Aorta (tissue), 5 donors: ENCODE results near the gene CASP5. TPM values are rescaled to one million over a fixed set of nuclear protein-coding genes. Genes with fewer than 3 reads are reported as not detected.
A peak's percentile ranks its signal among the peaks of the same experiment; 100 is the strongest.
"Not testable (repeated sequence)": the region's sequence is repeated elsewhere in the genome, so short reads cannot be mapped to it uniquely, and the experiment has no call there.

Experiments used
- ATAC-seq: fragments of 200-7000 bp; cut with Tn5 transposase; one replicate; pipeline ENCODE4 v1.9.1; 2022; ENCODE audit warnings: moderate library complexity; ENCODE audit not compliant: low FRiP score
- DNase-seq, 2 donors: peaks; one replicate each; pipeline ENCODE4 v3.0.0-alpha.2; 2020
- H3K27ac ChIP-seq, 2 donors: one replicate each; pipeline ENCODE4 v1.5.1; 2013; ENCODE audit warnings: low read length in 2 of 2, mild to moderate bottlenecking in 2 of 2, moderate library complexity in 2 of 2, control low read depth in 1 of 2, inconsistent platforms in 1 of 2, low read depth in 1 of 2
- H3K27me3 ChIP-seq, 2 donors: one replicate each; pipeline ENCODE4 v1.6.1; 2013; ENCODE audit warnings: control low read depth in 1 of 2, low read length in 1 of 2, mild to moderate bottlenecking in 1 of 2, moderate library complexity in 1 of 2; ENCODE audit not compliant: insufficient read depth in 2 of 2, control insufficient read depth in 1 of 2
- H3K36me3 ChIP-seq, 2 donors: one replicate each; pipeline ENCODE4 v1.6.1; 2013; ENCODE audit warnings: control low read depth in 1 of 2, low read length in 1 of 2, mild to moderate bottlenecking in 1 of 2; ENCODE audit not compliant: insufficient read depth in 2 of 2, control insufficient read depth in 1 of 2
- H3K4me1 ChIP-seq, 2 donors: one replicate each; pipeline ENCODE4 v1.6.1; 2013; ENCODE audit warnings: low read length in 2 of 2, control low read depth in 1 of 2, mild to moderate bottlenecking in 1 of 2, moderate library complexity in 1 of 2; ENCODE audit not compliant: insufficient read depth in 2 of 2, control insufficient read depth in 1 of 2
- H3K4me3 ChIP-seq, 2 donors: one replicate each; pipeline ENCODE4 v1.5.1; 2013; ENCODE audit warnings: low read length in 2 of 2, control low read depth in 1 of 2, mild to moderate bottlenecking in 1 of 2
- H3K9me3 ChIP-seq: one replicate; pipeline ENCODE4 v1.6.1; 2013; ENCODE audit warnings: mild to moderate bottlenecking, low read length; ENCODE audit not compliant: control insufficient read depth
- WGBS, 2 donors: extraction: QIAGEN DNeasy Blood & Tissue Kit; methylation state at CpG; one replicate each; pipeline ENCODE4 v1.1.7; 2013; 5-methylcytosine and 5-hydroxymethylcytosine counted together
- intact Hi-C, 2 donors: fragments of 100-400 bp; cut with DNase I; formaldehyde crosslinking; loops; one replicate each; pipeline versions ENCODE4 v1.14.2 to v1.15.0; 2022
- long read RNA-seq, 2 donors: library from polyadenylated mRNA; unstranded; transcript quantifications; one replicate each; pipeline ENCODE4 v2.0.0, GENCODE V29; 2020 to 2021
- polyA plus RNA-seq, 2 donors: library from polyadenylated mRNA; stranded (reverse); fragments of 200-250 nt; gene quantifications; one replicate each; pipeline ENCODE4 v1.2.3, GENCODE V29; 2013
- total RNA-seq, 2 donors: library from RNA; stranded (reverse); fragmentation: NEBNext Ultra II Directional; extraction: Animal tissue kit (Norgen Biotek cat#: 25700); gene quantifications; one replicate each; pipeline ENCODE4 v1.2.1, GENCODE V29; 2021
- donor health status: healthy with polysubstance abuse.
- donor health status: Bipolar disorder and iron deficiency.
- donor health status: DM: no; HTN: no; CAD: no.
- donor health status: DM: no; HTN: no; CAD: no.
- donor health status: DM: yes; HTN: yes; CAD: no.

The CASP5 gene
- 1 to 10 TPM in 1 of 2 donors, under 1 TPM in 1; 0.88 to 2.0 TPM for total RNA-seq
- under 1 TPM in 1 of 2 donors, not detected in 1; 0.88 TPM for polyA plus RNA-seq
- long read RNA-seq, donor 1 = 0 reads
- long read RNA-seq, donor 2 = 0 reads

DNA sequence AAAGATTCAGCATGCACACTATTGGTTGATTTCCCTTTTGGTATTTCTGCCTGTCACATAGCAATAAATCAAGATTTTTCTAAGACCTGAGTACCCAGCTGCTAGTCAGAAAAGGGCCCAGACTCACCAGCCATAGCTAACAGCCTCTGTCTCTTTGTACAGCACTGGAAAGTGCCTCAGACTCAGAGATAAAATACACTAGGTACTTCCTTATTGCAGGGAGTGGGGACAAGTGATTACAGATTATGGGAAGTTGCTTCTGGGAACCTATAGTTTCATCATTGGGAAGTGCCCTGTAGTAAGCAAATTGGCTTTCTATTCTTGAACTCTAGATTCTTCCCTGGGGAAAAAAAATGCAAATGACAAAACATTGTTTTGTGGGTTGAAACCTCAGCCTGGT, at the start of gene CASP5:
TSS of gene CASP5 (minus strand) at position 166 of the 400 bp plus-strand sequence. CDS start at position 134, 32 bp downstream.
- intact Hi-C loops = no loop called here
- H3K27ac ChIP-seq = no peak within 1 kb of the TSS
- no peak for ATAC-seq
- H3K27me3 ChIP-seq = no peaks in the 10 kb centered on the region
- H3K4me1 ChIP-seq = no peaks in the 10 kb centered on the region
- H3K9me3 ChIP-seq = no peaks in the 10 kb centered on the region
- H3K36me3 ChIP-seq = no peaks in the 10 kb centered on the region
- no peak for DNase-seq
- no peak within 1 kb of the TSS for H3K4me3 ChIP-seq

DNA sequence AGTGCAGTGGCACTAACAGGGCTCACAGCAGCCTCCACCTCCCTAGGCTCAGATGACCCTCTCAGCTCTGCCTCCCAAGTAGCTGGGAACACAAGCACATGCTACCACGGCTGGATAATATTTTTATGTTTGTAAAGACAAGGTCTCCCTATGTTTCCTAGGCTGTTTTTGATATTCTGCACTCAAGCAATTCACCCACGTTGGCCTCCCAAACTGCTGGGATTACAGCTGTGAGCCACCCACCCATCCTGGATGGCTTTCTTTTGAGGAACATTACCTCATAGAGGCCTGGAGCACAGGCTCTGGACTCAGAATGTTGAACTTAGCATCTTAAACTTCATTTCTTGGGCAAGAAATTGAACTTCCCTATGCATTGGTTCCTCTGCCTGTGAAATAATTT, 49.1 kb upstream of the CASP5 start:
- H3K27me3 ChIP-seq, H3K27ac ChIP-seq, intact Hi-C loops, H3K36me3 ChIP-seq, DNase-seq, H3K4me3 ChIP-seq, ATAC-seq, H3K9me3 ChIP-seq, H3K4me1 ChIP-seq: not testable (repeated sequence)
- 60 to 84% methylated on average over 2 of the region's 2 CpGs for WGBS, 2 donors

DNA sequence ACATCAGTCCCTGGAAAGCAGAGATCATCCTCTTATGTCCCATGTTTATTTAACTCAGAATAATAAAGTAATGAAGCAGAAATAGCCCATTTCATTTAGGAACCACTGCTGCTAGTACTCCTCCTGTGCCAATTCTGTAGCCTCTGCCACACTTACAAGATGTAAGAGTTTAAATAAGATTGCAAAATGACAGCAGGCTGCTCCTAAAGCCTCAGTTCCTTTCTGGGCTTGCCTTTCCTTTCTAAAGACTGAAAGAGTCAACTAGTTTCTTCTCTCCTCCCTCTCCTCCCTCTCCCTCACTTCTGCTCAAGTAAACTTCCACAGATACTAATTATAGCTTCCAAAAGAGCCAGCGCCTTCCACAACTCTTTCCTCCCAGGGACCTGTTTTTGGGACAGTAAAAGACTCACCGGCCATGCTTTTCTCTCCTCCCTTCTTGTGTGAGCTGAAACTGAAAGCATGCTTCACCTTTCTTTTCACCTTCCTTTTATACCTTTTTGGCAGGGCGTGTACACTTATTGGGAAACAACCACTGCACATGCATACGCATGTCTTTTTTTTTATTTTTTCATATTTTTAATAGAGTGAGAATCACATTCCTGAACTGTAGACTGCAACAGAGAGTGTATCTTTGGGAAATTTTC, 48.2 kb upstream of the CASP5 start:
- ATAC-seq (no peak), DNase-seq (no peak)
- Histone ChIP-seq H3K9me3 (no peaks in the 10 kb centered on the region), H3K27me3 (no peaks in the 10 kb centered on the region), H3K27ac (no peak overlapping the region), H3K4me3 (no peak overlapping the region), H3K36me3 (no peaks in the 10 kb centered on the region), H3K4me1 (no peaks in the 10 kb centered on the region)
- intact Hi-C loops = no loop called here
- WGBS, 2 donors = 49 to 60% methylated on average over 4 of the region's 4 CpGs

DNA sequence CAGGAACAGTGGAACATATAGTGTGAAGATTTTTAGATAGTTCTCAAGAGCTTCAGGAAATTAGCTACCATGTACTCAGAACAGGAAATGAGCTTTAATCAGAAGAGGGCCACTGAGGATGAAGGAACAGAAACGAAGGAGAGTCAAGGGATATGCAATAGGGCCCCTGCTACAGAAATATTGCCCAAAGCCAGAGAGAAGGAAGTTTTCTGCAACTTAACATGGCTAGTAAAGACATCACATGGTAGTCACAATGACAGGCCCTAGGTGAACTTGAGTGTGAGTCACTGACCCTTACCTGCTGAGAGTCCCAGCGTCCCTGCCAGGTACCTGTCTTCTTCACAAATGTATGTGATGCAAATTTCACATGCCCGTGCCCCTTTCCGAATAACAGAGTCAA, 47.3 kb upstream of the CASP5 start:
- WGBS, 2 donors = 93 to 94% methylated on average over 4 of the region's 4 CpGs
- no peaks in the 10 kb centered on the region for H3K9me3 ChIP-seq

DNA sequence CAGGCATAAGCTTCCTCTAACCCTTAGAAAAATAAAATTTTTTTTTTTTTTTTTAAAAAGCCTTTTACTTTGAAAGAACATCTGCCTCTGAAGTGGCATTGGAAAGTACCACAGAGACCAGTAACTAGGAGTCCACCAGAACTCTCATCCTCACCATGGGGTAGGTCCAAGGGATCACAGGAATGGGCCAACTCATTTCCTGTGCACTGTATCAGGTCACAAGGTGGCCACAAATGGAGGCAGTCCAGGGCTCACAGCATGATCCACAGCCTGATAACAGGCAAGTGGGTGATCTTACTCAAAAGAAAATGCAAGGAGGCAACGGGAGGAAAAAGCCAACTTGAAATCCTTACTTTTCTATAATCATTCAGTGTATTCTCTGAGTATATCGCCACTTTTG, 46.8 kb upstream of the CASP5 start:
- H3K36me3 ChIP-seq, H3K27me3 ChIP-seq, H3K9me3 ChIP-seq, H3K4me3 ChIP-seq, H3K4me1 ChIP-seq, H3K27ac ChIP-seq, intact Hi-C loops, DNase-seq, ATAC-seq: not testable (repeated sequence)
- WGBS, 2 donors = 5 to 88% methylated on average over 1 to 2 of the region's 2 CpGs

More for the DNA sequence above, 47.3 kb upstream of the CASP5 start:
- no peak overlapping the region for H3K27ac ChIP-seq
- no peaks in the 10 kb centered on the region for H3K27me3 ChIP-seq
- DNase-seq (no peak), ATAC-seq (no peak)
- no peak overlapping the region for H3K4me3 ChIP-seq
- no peaks in the 10 kb centered on the region for H3K36me3 ChIP-seq
- no peaks in the 10 kb centered on the region for H3K4me1 ChIP-seq
- intact Hi-C loops = no loop called here

DNA sequence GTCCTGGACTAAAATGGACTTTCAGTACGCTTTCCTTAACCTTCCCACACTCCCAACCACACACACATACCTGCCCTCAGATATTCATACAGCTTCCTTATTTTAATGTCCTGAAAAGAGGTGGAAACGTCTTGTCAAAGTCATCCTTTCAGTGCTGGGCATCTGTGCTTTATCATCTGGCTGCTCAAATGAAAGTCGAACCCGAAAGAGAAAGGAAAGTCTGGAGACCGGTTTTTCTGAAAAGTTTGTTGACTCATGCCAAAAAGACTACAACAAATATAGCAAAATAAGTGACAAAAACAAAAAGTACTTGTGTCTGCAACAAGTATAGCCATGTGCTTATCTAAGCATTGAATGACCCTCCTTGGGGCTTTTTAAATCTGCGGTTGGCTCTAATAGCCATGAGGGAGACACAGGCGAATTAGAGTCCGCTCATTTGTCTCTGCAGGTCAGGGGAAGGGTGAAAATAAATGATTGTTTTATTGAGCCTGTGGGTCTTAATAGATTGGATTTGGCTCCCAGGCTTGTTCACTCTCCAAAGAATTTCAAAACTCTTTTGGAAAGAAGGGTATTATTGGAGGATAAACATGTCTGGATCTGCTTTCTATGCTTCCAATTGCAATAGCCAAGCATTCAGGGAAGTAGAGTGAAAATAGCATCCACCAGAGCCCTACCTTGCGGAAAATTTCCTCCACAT, 40.4 kb upstream of the CASP5 start:
- H3K27me3 ChIP-seq, DNase-seq, H3K4me3 ChIP-seq, H3K27ac ChIP-seq, H3K36me3 ChIP-seq, intact Hi-C loops, H3K9me3 ChIP-seq, H3K4me1 ChIP-seq: not testable (repeated sequence)
- peak; percentile 56 for ATAC-seq
- 63 to 70% methylated on average over 9 of the region's 9 CpGs for whole genome bisulfite sequencing, 2 donors

DNA sequence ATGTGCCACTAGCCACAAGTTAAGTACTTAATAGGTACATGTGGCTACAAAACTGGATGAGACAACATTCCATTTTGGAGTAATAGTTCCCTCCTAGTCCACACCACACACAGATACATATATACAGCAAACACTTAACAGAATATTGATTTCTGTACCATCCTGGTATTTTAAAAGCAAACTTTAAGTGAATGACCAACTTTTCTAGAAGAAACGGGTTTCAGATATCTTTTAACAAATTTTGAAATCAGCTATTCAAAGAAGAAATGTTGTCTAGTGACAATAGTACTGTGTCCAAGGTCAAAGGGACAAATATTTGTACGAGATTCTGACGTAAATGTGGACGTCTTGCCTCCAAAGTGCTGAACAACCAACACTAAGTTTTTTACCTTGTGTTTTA, 34.5 kb upstream of the CASP5 start:
- Histone ChIP-seq H3K27me3 (no peaks in the 10 kb centered on the region), H3K36me3 (no peaks in the 10 kb centered on the region), H3K27ac (no peak overlapping the region), H3K4me1 (no peaks in the 10 kb centered on the region), H3K9me3 (no peaks in the 10 kb centered on the region), H3K4me3 (no peak overlapping the region)
- ATAC-seq (no peak), DNase-seq (no peak)
- 47 to 56% methylated on average over 4 of the region's 4 CpGs for WGBS, 2 donors
- intact Hi-C loops = no loop called here

DNA sequence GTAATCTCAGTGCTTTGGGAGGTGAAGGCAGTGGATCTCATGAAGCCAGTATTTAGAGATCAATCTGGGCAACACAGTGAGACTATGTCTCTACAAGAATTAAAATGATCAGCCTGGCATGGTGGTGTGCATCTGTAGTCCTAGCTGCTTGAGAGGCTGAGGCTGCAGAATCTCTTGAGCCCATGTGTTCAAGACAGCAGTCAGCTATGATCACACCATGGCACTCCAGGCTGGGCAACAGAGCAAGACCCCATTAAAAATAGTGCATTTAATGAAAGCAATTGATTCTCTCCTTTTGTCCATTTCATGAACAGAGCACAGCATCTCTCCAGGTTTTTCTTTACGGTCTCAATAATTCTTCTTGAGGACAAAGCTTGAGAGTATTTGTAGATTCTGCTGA, 33.5 kb upstream of the CASP5 start:
- Histone ChIP-seq H3K4me1 (no peaks in the 10 kb centered on the region), H3K9me3 (no peaks in the 10 kb centered on the region), H3K27me3 (no peaks in the 10 kb centered on the region), H3K36me3 (no peaks in the 10 kb centered on the region), H3K27ac (no peak overlapping the region), H3K4me3 (no peak overlapping the region)
- 93 to 94% methylated on average over 1 of the region's 1 CpG for WGBS, 2 donors
- ATAC-seq = no peak
- no peak for DNase-seq
- intact Hi-C loops = no loop called here
